ENCODE results near the gene RSPH9. TPM values are rescaled to one million over a fixed set of nuclear protein-coding genes. Genes with fewer than 3 reads are reported as not detected.

Gene RSPH9
- total RNA-seq, 2 donors from 2014 or later, result not detected

DNA sequence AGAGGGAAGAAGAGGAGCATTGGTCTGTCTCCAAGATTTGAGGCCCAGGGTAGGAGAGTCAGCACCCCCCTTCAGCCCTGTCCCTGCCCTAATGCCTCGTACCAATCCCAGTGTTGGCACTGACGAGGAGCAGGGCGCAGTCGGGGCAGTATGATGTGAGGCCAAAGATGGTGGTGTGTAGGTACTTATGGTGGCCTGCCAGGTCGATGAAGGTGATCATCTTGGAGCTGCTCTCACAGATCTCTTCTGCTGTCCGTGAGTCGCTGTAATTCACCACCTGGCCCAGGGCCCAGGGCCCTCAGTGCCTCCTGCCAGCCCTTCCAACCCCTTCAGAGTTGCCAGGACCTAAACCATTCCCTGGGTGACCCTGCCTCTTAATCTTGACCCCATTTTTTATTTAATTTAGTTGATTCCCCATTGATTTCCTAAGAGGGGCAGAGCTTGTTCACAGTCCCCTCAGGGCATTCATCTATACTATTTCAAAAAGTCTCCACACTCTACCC is 20.0 kb upstream of the RSPH9 start:
- peaks cover 7 to 24% of the 10 kb centered on the region in 2 donors for H3K4me1 ChIP-seq (ENCODE audit: control insufficient read depth in 1 of 2, low read depth in 2 of 2)
- H3K36me3 ChIP-seq, result peaks cover 54% of the 10 kb centered on the region
- no peak for TF ChIP-seq CTCF (IDR thresholded peaks at IDR 0.05)
- H3K4me3 ChIP-seq, result no peak overlapping the region
- no peaks in the 10 kb centered on the region for H3K9me3 ChIP-seq
- ATAC-seq (ENCODE audit: insufficient number of reproducible peaks, low FRiP score, low read depth), result no peak
- no peak overlapping the region for H3K27ac ChIP-seq
- H3K27me3 ChIP-seq (replicated peaks; ENCODE audit: insufficient read depth), result no peaks in the 10 kb centered on the region
- DNase-seq (ENCODE audit: low spot score), result no peak

GRCh38 chr6:43625393-43625992 is 19.3 kb upstream of the RSPH9 start:
- H3K36me3 ChIP-seq, result peaks cover 53% of the 10 kb centered on the region

DNA sequence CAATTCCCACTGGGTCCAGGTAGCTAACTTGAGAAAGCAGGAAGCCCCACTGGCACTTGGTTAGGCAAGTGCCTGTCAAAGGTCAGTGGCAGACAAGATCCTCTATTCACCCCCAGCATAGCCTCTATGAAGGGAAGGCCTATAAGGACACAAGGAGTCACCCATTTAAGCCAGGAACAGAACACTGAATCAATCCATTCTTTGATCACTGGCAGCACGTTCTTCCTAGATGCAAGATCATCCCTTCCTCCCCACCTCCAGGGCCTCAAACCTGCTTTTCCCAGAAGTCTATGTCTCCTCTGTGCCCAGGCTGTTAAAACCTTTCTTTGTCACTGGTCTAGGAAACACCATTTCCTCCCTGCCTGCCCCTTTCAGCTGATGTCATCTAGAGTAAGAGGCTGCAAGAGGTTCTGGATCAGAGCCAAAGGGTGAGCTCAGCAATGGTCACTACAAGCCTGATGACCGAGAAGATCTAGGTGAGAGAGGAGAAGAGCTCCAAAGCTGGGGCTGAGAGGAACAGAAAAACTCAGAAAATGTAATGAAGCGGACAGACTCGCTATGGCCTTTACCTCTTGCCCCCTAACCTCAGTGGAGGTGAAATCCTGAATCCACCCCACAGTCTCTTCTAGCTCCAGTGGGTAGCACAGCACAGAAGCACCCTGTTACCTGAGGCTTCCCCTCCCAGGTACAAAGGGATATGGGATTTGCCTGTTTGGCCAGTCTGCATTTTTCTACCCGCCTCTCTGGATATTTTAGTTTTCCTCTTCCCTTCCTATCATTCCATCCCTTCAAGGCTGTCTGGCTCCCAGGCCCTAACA is 17.6 kb upstream of the RSPH9 start:
- Histone ChIP-seq H3K9me3 (no peaks in the 10 kb centered on the region), H3K27ac (peak overlapping the region; percentile 56 to 63), H3K27me3 (replicated peaks; ENCODE audit: insufficient read depth) (no peaks in the 10 kb centered on the region), H3K4me1 (ENCODE audit: control insufficient read depth in 1 of 2, low read depth in 2 of 2) (peaks cover 10 to 28% of the 10 kb centered on the region in 2 donors), H3K36me3 (peaks cover 38% of the 10 kb centered on the region), H3K4me3 (peak overlapping the region; percentile 94)
- ATAC-seq (ENCODE audit: insufficient number of reproducible peaks, low FRiP score, low read depth) (no peak), DNase-seq (ENCODE audit: low spot score) (peak; percentile 87)
- no peak for TF ChIP-seq CTCF (IDR thresholded peaks at IDR 0.05)

More at GRCh38 chr6:43625393-43625992, 19.3 kb upstream of the RSPH9 start:
- Histone ChIP-seq H3K4me1 (ENCODE audit: control insufficient read depth in 1 of 2, low read depth in 2 of 2) (peaks cover 10 to 28% of the 10 kb centered on the region in 2 donors), H3K27me3 (replicated peaks; ENCODE audit: insufficient read depth) (no peaks in the 10 kb centered on the region), H3K27ac (no peak overlapping the region), H3K4me3 (no peak overlapping the region), H3K9me3 (no peaks in the 10 kb centered on the region)
- ATAC-seq (ENCODE audit: insufficient number of reproducible peaks, low FRiP score, low read depth) (no peak), DNase-seq (ENCODE audit: low spot score) (no peak)
- TF ChIP-seq CTCF (IDR thresholded peaks at IDR 0.05), result no peak

- H3K4me3 ChIP-seq, result peak overlapping the region; percentile 94
- ATAC-seq (ENCODE audit: insufficient number of reproducible peaks, low FRiP score, low read depth), result no peak
Observed at GRCh38 chr6:43628393-43629103, 16.3 kb upstream of the RSPH9 start.

More at GRCh38 chr6:43628393-43629103, 16.3 kb upstream of the RSPH9 start:
- no peak for DNase-seq (ENCODE audit: low spot score)
- Histone ChIP-seq H3K9me3 (no peaks in the 10 kb centered on the region), H3K36me3 (peaks cover 25% of the 10 kb centered on the region), H3K27ac (peak overlapping the region; percentile 89 to 91), H3K4me1 (ENCODE audit: control insufficient read depth in 1 of 2, low read depth in 2 of 2) (peaks cover 10 to 28% of the 10 kb centered on the region in 2 donors), H3K27me3 (replicated peaks; ENCODE audit: insufficient read depth) (no peaks in the 10 kb centered on the region)
- TF ChIP-seq CTCF (IDR thresholded peaks at IDR 0.05), result no peak
